Left lobe of liver (tissue), 2 donors: ENCODE results near the gene NUDC. TPM values are rescaled to one million over a fixed set of nuclear protein-coding genes. Genes with fewer than 3 reads are reported as not detected.
A peak's percentile ranks its signal among the peaks of the same experiment; 100 is the strongest.
"Not testable (repeated sequence)": the region's sequence is repeated elsewhere in the genome, so short reads cannot be mapped to it uniquely, and the experiment has no call there.

Source experiments
- ATAC-seq: fragments of 200-7000 bp; cut with Tn5 transposase; one replicate; pipeline ENCODE4 v1.9.1; 2020; ENCODE audit warnings: mild to moderate bottlenecking, moderate library complexity
- DNase-seq: peaks from one replicate; pipeline ENCODE4 v3.0.0-alpha.2; 2020; ENCODE audit warnings: low spot score
- total RNA-seq: library from RNA; stranded (reverse); gene quantifications from one replicate; pipeline ENCODE4 v1.2.1, GENCODE V29; 2021
- donor health status: DM: no; HTN: no; CAD: no; lungs with moderate emphysema.
- donor health status: DM: no; HTN: yes; CAD: no.

NUDC gene
- 43.2 TPM for total RNA-seq

DNA sequence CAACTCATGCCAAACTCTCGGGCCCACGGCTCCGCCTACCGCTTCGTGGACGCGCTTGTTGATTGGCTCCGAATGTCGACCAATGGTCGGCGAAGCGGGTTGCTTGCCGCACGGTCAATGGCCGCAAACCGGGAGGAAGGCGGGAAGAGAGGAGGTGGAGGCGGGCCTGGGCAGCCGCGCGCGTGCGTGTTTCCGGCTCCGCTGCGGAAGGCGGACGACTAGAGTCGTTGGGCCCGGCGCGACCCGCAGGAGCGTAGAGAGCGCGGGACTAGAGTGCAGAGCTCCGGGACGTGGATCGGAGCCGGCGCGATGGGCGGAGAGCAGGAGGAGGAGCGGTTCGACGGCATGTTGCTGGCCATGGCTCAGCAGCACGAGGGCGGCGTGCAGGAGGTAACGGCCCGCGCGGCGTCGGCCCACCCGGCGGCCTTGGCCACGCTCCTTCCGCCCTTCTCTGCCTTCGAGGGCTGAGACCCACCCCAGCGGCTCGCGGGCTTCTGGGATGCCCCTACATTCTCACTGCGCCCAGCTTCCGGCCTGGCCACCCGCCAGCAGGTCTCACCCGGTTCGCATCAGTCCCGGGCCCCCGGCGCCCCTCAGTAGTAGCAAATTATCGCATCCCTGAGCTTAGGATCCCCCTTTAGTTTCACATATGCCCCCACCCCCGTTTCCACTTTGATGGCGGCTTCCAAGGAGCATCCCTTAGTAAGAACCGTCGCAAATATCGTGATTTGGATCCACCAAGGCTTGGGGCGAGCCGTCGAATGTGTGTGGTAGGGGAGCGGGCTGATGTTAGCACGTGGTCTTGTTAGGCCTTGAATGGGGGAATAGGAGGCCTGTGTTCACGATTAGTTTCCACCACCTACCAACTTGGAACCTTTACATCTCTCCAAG lies at the start of gene NUDC:
Gene NUDC, plus strand, starts transcription at position 204 of the 891 bp plus-strand sequence. Its CDS starts 106 bp downstream, at position 310.
- DNase-seq = peak; percentile 98
- peak; percentile 97 for ATAC-seq

DNA sequence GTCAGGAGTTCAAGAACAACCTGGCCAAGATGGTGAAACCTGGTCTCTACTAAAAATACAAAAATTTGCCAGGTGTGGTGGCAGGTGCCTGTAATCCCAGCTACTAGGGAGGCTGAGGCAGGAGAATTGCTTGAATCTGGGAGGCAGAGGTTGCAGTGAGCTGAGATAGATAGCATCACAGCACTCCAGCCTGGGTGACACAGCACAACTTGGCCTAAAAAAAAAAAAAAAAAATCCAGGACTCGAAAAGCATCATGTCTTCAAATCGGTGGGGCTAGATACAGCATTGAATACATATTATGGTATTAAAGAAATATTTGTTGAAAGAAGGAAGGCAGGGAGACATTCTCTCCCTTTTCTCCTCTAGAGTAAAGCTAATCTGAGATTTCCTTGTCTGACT lies 48.4 kb upstream of the NUDC start:
- not testable (repeated sequence) for ATAC-seq, DNase-seq

DNA sequence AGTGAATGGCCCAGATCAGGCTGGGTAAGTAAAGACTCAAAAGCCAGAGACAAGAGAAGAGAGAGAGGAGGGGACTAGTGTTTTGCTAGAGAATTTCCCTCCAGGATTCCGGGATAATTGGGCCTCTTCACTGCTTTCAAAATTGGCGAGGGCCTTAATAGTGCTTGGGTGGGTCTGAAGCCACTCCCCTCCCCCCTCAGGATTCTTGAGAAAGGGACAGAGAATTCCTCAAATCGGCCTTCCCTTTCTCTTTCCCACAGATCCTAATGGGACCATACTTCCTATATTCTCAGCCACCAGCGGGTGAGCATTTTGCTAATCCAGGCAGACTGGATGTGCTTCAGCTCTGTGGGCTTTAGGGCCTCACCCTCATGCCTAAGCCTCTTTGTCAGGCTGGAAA lies 46.6 kb upstream of the NUDC start:
- ATAC-seq (no peak), DNase-seq (no peak)

DNA sequence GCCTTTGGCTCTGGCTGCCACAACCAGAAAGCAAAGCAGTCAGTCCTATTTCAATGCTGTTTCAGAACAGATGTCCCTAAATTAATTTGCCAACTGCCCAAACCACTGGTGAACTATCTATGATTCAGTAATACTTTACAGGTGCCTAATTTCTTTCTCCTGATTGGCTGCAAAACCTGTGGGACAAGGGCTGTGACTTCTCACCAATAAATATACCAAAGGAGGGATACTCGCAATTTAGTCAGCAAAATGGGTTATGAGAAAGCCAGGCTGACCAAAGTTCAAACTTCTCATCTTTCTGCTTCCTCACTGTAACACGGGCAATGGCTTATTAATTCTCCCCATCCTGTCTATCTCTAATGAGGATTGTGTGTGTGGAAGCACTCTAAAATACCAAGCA lies 44.2 kb upstream of the NUDC start:
- no peak for ATAC-seq
- DNase-seq = no peak

DNA sequence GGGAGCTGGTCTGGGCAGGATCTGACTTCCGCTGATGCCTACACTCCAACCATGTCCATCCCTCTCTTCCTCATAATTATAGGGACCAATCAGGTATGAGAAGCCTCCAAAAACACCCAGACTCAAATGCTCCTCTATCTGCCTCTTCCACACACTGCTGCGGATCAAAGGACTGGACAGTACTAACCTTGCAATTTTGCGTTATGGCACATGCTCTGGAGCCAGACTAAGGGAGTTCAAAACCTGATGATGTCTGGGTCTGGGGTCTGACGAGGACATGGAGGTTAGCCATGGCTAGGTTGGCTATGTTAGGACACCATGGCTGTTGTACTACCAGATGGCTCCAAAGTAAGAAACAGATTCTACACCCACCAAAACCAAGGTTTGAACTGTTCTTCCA lies 41.8 kb upstream of the NUDC start:
- ATAC-seq (no peak), DNase-seq (no peak)

DNA sequence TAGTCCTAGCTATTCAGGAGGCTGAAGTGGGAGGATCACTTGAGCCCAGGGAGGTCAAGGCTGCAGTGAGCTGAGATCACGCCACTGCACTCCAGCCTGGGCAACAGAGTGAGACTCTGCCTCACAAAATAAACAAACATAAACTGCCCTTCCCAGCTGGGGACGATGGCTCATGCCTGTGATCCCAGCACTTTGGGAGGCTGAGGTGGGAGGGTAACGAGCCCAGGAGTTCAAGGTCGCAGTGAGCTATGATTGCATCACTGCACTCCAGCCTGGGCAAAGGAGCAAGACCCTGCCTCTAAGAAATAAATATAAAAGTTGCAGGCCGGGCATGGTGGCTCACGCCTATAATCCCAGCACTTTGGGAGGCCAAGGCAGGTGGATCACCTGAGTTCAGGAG lies 39.9 kb upstream of the NUDC start:
- peak; percentile 18 for ATAC-seq
- DNase-seq = not testable (repeated sequence)

DNA sequence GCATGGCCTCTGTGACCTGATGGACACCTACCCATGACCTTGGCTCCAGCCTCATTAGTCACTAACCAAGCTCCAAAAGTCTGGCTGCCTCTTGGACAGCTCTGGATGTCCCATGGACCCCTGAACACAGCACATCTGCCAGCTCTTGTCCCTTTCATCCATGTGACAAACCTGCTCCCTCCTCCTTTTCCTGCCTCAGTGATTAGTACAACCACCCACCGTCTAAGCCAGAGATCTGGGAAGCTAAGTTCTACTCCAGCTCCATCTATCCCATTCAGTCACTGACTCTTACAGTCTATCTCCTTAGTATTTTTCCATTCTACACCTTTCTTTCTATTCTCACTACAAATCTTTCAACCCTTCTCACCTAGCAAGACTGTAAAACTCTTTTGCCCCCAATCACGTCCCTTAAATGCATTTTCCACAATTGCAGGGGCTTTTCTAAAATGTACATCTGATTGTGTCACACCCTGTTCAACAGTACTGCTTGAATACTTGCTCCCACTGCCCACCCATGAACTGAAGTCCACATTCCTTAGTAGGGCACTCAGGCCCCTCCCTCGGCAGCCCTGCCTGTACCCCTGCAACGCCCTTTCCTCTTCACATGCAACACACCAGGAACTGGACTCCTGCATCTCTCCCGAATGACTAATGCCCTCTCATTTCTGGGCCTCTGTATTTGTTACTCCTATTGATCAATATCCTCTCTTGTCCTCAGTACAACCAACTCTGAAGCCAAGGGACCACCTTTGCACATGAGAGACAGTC lies 38.7 kb upstream of the NUDC start:
- no peak for ATAC-seq
- DNase-seq = no peak

DNA sequence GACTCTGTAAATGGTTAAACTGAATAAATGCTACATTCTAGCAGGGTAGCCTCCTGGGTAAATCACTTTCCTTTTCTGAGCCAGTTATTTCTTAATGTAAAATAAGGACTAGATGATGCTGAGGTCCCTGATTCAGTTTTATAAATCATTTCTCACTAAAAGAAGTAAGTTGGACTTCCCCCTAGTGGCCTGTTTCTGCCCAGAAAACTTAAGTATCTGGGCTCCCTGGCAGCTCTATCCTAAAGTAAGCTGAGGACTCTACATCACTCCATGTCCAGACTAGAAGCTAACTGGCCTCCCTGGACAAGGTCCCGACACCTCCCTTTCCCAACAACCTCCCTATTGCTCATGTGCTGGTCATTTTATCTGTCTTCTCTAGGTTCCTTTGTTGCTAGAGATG lies 34.4 kb upstream of the NUDC start:
- no peak for ATAC-seq
- no peak for DNase-seq

DNA sequence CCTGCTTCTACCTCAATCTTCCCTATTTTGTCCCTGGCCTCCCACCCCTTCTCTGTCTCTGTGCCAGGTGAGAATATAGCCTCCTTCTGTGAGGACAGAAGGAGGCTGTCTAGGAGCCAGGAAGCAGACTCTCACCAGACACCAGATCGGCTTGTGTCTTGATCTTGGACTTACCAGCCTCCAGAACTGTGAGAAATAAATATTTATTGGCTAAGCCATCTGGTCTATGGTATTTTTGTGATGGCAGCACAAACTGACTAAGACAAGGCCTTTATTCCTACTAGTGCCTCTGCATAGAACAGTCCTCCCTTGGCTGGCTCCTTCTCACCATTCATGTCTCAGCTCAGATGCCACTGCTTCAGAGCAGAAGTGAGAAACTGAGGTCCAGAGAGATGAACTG lies 33.3 kb upstream of the NUDC start:
- no peak for DNase-seq
- no peak for ATAC-seq

DNA sequence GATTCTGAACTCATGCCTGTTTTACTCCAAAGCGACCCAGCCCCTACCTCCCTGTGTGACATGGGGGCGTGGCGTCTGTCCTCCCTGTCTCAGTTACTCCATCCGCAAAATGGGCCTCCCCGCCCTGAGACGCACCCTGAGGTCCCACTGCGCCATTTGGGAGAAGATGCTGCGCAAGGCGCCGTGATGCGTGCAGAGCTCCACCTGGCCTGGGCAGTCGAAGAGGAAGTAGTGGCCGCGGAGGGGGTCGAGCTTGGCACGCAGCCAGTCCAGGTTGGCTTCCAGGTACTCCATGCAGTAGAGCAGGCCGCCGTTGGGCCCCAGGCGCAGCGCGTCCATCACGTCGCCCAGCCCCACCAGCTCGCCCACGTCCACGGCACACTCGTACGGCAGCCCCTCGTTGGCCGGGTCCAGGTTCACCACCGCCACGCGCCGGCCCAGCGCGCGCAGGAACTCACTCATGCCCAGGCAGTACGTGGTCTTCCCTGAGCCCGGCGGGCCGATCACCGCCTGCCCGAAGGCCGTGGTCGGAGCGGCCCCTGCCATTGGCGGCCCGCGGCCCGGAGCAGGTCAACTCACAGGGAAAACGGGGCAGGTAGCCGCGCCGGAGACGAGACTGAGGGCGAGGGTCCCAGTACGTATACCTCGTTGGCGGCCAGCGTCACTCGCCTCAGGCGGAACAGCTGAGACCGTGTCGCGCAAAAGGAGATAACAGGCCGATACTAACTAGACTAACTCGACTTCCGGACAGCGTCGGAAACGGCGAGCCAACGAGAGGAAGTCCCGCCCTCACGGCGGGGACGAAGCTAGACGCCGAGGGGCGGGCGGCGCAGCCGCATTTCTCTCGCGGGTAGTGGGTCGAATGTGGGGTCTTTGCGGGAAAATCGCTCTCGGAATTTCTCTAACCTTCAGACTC lies 31.7 kb upstream of the NUDC start, which contains the start of gene GPN2:
Gene GPN2, minus strand, starts transcription at position 733 of the 916 bp plus-strand sequence. Its CDS starts 187 bp downstream, at position 546.
- DNase-seq (peak; percentile 85), ATAC-seq (peak; percentile 94)

DNA sequence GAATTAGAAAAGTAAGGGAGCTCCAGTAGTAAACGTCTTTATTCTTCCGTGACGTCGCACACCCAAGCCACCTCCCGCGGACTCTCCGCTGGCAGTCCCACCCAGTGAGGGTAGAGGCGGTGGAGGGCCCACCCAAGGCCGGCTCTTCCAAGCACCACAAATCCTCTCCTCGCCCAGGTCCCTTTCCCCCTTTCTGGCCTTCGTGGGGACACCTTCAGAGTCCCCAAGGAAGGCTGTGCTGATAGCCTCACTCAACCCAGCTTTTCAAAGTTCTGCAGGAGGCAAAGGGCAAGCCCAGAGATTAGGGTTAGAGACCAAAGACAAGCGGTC lies 31.1 kb upstream of the NUDC start:
- no peak for DNase-seq
- peak; percentile 46 for ATAC-seq

DNA sequence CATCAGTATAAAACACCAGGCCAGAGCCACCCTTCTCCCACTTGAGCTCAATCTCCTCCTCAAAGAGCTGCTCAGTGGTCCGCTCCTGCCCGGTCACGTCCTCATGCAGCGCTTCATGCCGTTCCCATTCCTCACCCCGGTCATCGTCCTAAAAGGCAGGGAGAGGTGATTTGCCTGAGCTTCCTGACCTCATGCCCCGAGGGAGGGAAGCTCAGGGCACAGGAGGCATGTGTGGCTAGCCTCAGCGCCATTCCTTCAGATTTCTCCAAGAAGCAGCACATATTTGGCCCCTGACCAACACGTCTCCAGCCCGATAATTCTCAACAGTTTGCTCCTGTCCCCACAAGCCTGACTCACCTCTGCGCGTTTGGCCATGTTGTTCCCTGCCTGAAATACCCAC lies 27.3 kb upstream of the NUDC start:
- ATAC-seq = no peak
- no peak for DNase-seq

DNA sequence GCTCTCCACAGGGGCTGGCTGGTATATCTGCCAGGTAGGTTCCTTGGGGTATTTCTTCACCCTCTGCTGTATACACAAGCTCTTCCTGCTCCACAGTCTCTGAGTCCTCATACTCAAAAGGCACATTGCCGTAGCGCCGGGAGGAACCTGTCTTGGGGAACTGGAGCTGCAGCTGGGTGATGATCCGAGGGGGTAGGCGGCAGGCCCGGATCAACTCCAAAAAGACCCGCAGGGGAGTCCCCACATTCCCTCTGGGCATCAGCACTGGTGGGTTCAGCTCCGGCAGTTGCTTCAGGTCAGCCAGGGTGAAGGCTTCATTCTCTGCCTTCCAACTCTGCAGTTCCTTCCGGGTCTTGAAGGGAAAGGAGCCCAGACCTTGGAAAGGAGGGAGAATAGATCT lies 24.2 kb upstream of the NUDC start:
- ATAC-seq = no peak
- DNase-seq = no peak

DNA sequence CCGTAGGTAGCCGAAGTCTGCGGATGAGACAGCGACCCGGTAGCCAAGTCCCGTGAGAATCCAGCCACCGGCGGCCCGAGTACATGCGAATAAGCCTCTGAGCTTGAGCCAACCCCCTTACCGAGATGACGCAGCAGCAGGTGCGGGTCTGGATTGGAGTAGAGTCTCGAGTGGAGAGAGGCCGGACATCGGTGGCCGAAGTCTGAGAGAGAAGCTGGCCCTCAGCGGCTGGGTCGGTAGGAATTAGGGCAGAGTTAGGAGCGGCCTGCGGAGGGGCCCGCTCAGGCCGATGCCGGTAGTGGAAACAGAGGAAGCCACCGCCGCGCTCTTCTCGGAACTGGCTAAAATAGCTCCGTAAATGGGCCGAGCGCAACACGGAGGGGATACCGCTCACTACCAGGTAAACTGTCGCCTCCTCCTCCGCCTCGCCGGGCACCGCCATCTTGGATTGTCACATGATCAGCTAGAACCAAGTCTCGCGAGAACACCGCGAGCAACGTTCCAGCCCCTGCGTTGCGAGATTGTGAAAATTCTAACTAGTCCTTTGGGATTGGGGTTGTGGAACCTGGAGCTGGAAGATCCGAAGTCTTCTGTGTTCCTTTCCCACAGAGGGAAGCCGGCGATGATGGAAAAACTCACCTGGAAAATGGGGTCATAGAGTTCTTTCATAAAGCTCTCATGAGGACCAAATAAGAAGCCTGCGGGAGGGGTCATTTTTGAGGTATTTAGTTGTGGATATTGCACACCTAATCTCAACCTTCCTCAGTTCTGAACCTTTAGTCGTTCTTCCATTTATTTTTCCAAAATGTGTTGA lies 21.3 kb upstream of the NUDC start, which contains the start of gene GPATCH3:
Gene GPATCH3, minus strand, starts transcription at position 467 of the 814 bp plus-strand sequence. Its CDS starts 25 bp downstream, at position 442.
- DNase-seq (peak; percentile 91), ATAC-seq (peak; percentile 84)

DNA sequence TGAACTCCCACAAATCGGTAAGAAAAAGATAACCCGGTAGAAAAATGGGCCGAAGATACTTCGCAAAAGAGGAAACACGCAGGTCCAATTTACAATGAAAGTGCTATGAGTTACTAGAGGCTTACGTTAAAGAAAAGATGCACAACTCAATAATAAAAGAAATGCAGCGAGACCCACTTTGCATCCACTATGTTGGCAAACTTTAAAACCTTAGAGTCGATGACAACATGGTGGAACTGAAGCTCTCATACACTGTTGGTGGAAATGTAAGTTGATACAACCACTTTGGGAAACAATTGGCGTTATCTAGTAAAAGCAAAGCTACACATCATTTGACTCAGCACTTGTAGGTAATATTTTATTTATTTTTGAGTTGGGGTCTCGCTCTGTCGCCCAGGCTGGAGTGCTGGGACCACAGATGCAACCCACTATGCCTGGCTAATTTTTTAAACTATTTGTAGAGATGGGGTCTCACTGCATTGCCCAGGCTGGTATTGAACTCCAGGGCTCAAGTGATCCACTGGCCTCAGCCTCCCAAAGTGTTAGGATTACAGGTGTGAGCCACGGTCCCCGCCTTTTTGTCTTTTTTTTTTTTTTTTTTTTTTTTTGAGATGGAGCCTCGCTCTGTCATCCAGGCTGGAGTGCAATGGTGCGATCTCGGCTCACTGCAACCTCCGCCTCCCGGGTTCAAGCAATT lies 20.6 kb upstream of the NUDC start:
- DNase-seq = no peak
- ATAC-seq = no peak

DNA sequence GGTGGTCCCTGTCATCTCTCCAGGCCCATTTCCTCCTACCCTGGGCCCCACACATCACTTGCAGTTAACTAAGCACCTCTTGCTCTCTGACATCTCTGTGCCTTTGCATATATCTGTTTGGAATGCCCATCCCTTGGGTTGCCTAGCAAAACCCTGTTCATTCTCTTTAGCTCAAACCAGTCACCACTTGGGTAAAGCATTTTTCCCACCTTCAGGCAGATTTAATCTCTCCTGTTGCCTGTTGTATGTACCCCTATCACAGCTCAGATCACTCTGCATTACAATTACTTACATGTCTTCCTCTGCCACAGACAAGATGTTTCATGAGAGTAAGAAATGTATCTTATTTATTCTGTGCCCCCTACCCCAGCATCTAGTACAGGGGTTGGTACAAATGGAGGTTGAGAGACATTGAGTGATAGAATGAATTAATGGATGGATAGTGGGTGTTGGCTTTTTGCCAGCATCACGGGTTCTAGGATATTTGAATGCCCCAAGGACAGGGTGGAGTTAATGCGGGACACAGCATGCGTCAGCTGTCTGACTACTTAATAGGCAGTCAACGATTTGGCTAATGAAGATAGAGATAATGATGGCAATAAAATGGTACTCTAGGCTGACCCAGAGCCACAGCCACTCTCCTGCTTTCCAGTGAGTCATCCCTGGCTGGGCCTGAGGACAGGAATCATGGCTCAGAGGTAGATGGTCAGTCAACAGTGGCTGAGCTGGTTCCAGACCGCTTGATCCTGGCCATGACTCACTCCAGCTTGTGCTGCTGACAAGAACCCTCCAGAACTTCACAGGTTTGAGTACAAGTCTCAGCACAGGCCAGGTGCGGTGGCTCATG lies 14.2 kb upstream of the NUDC start:
- DNase-seq (no peak), ATAC-seq (peak; percentile 36)

DNA sequence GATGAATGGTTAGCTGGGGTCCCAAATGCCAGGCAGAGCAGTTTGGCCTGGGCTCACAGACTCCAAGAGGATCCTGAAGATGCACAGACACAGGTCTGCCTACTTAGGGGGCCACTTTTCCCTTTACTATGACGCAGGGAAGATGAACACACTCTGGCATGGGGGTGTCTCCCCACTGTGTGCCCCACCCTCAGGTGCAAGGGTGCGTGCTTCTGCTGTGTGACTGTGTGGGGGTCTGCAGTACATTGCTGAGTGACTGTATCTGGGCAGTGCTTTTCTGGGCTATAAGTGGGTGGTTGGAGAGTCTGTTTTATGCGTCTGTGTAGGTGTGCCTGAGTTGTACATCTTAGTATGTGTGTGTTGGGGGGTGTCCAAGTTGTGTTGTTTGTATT lies 11.6 kb upstream of the NUDC start:
- ATAC-seq (peak; percentile 0), DNase-seq (no peak)

DNA sequence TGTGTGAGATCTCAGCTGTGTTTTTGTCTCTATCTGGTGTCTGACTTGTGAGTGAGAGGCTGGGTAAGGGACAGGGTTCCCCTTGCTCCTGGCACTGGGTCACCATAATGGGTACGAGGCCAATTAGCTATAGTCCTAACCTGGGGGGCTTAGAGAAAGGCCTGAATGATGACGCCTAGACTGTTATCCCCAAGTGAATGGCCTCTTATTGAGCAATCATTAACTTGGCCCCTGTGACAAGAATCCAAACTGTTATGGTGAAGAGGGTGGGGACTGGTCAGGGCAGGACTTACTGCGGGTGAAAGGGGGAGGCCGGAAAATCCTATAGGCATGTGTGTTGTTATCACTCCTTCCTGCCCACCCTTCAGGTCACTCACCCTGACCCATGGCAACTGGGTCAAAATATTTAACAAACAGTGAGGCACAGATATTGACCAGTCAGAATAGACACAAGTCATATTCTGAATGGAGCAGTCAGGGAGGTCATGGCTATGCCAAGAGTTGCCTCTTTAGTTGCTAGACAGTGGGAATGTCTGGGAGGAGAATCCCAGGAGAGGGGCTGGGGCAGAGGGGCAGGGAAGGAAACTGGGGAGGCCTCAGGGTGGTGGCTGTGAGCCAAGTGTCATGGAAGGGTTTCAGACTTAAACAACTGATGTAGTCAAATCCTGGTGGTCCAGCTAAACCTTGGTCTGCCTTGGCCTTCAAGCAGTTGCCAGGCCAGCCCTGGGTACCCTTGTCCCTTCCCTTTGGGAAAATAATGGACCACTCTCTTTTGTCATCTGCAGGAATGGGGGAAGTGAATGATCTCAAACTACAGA lies 11.0 kb upstream of the NUDC start:
- ATAC-seq = peak; percentile 8
- peak; percentile 72 for DNase-seq
